ENCODE measurements around the gene CBX2.

GRCh38 chr17:79786930-79787643 lies 9.1 kb downstream of the CBX2 start:
- TF ChIP-seq CTCF (IDR thresholded peaks at IDR 0.05) (no peak), POLR2A (IDR thresholded peaks at IDR 0.05) (no peak)
